Bronchial epithelial cell (primary cell): ENCODE data around the gene TBCA. TPM values are rescaled to one million over a fixed set of nuclear protein-coding genes. Genes with fewer than 3 reads are reported as not detected.

Source experiments
- DNase-seq: peaks from one replicate; pipeline ENCODE4 v3.0.0-alpha.2; 2010; ENCODE audit warnings: low read depth
- FAIRE-seq: peaks from 2 replicates; lab custom pipeline; 2011; peaks lifted over from hg19 to GRCh38; lab: Jason Lieb, UNC
- H3K27me3 ChIP-seq: 2 replicates; pipeline ENCODE4 v1.5.1; 2011; ENCODE audit warnings: low read length; ENCODE audit not compliant: control insufficient read depth, insufficient read depth
- H3K36me3 ChIP-seq: 2 replicates; pipeline ENCODE4 v1.5.1; 2011; ENCODE audit warnings: low read length; ENCODE audit not compliant: control insufficient read depth, insufficient read depth
- H3K4me3 ChIP-seq: 2 replicates; pipeline ENCODE4 v1.5.1; 2011; ENCODE audit warnings: mild to moderate bottlenecking, low read depth, low read length, control low read depth
- CTCF ChIP-seq: IDR thresholded peaks from 2 replicates; pipeline ENCODE4 v1.5.1; 2011; ENCODE audit warnings: mild to moderate bottlenecking, moderate library complexity, low read length, control low read depth, inconsistent platforms; ENCODE audit not compliant: insufficient read depth, severe bottlenecking
- total RNA-seq: library from RNA; depleted of rRNA; stranded (reverse); fragments of >200 nt; gene quantifications from 2 replicates; pipeline ENCODE4 v1.2.1, GENCODE V29; 2014

Gene TBCA
- 68.2 and 112 TPM in 2 replicates for total RNA-seq

GRCh38 chr5:77775790-77776553 is at the start of gene TBCA:
Gene TBCA, minus strand, starts transcription at chr5:77776339. Its CDS starts 82 bp downstream, at chr5:77776257.
- DNase-seq (peak; percentile 73), FAIRE-seq (no peak)
- H3K4me3 ChIP-seq: peak within 1 kb of the TSS; percentile 78
- peaks cover 1% of the 10 kb centered on the region for H3K36me3 ChIP-seq
- H3K27me3 ChIP-seq: no peaks in the 10 kb centered on the region
- peak; percentile 23 for TF ChIP-seq CTCF

- FAIRE-seq: no peak
- DNase-seq: no peak
- no peak overlapping the region for H3K4me3 ChIP-seq
- no peak for TF ChIP-seq CTCF
- H3K36me3 ChIP-seq: no peaks in the 10 kb centered on the region
- H3K27me3 ChIP-seq: no peaks in the 10 kb centered on the region
Observed at GRCh38 chr5:77824981-77825380, 48.8 kb upstream of the TBCA start.

- no peak overlapping the region for H3K4me3 ChIP-seq
- no peaks in the 10 kb centered on the region for H3K27me3 ChIP-seq
- DNase-seq (peak; percentile 10), FAIRE-seq (no peak)
- H3K36me3 ChIP-seq: no peaks in the 10 kb centered on the region
- no peak for TF ChIP-seq CTCF
Observed at GRCh38 chr5:77816686-77817085, 40.5 kb upstream of the TBCA start.

- FAIRE-seq: no peak
- DNase-seq: no peak
- TF ChIP-seq CTCF: no peak
- Histone ChIP-seq H3K36me3 (no peaks in the 10 kb centered on the region), H3K4me3 (no peak overlapping the region), H3K27me3 (no peaks in the 10 kb centered on the region)
Observed at GRCh38 chr5:77812926-77813589, 36.9 kb upstream of the TBCA start.

GRCh38 chr5:77806213-77806843 is 30.2 kb upstream of the TBCA start:
- DNase-seq (no peak), FAIRE-seq (no peak)
- no peak overlapping the region for H3K4me3 ChIP-seq

More at GRCh38 chr5:77806213-77806843, 30.2 kb upstream of the TBCA start:
- no peak for TF ChIP-seq CTCF
- Histone ChIP-seq H3K27me3 (no peaks in the 10 kb centered on the region), H3K36me3 (no peaks in the 10 kb centered on the region)
